HepG2 (cell line): ENCODE results near the gene ANKFY1. TPM values are rescaled to one million over a fixed set of nuclear protein-coding genes. Genes with fewer than 3 reads are reported as not detected.

ENCODE experiments used
- ATAC-seq: fragments of 200-7000 bp; cut with Tn5 transposase; 3 replicates; pipeline ENCODE4 v1.9.1; 2020; ENCODE audit warnings: mild to moderate bottlenecking, moderate library complexity
- BruUV-seq: library from RNA; stranded (reverse); fragments of 400-500 nt; replicated peaks from 2 replicates; lab custom pipeline; 2021; lab: Mats Ljungman, UMichigan
- CTCF ChIA-PET: fragments of 300-600 bp; formaldehyde crosslinking; extraction: SDS; loops from one replicate; lab custom pipeline; 2021; ENCODE audit warnings: low total read pairs, inconsistent platforms, low intra/inter-chr PET ratio; lab: Yijun Ruan, JAX
- POLR2A ChIA-PET: fragments of 350-600 bp; sonication (Branson Sonifier 250); formaldehyde crosslinking; loops from one replicate; lab custom pipeline; 2020; ENCODE audit warnings: antibody characterized with exemption, inconsistent platforms; lab: Yijun Ruan, JAX
- DNase-seq: peaks from one replicate; pipeline ENCODE4 v3.0.0-alpha.2; 2015; ENCODE audit warnings: low spot score
- FAIRE-seq: peaks from 3 replicates; lab custom pipeline; 2011; peaks lifted over from hg19 to GRCh38; lab: Jason Lieb, UNC
- H2AFZ ChIP-seq: one replicate; pipeline ENCODE4 v1.6.1; 2011; ENCODE audit warnings: low read length, inconsistent platforms
- H3K27ac ChIP-seq: fragments of 300-600 bp; 3 replicates; pipeline ENCODE4 v1.8.0; 2011; ENCODE audit warnings: mixed run types, mild to moderate bottlenecking, mixed read lengths, low read length, inconsistent platforms; ENCODE audit not compliant: insufficient read depth; ENCODE audit errors: extremely low read length
- H3K27me3 ChIP-seq, 2 experiments: fragments of 200-600 bp in 1 of 2; 2 replicates in 1 of 2; 3 replicates in 1 of 2; pipeline versions ENCODE4 v1.6.0 to v1.8.0; 2011; ENCODE audit warnings: low read length in 2 of 2, mild to moderate bottlenecking in 2 of 2, moderate library complexity in 2 of 2, inconsistent platforms in 1 of 2; ENCODE audit not compliant: insufficient read depth in 2 of 2, control insufficient read depth in 1 of 2
- H3K36me3 ChIP-seq, 2 experiments: fragments of 200-600 bp in 1 of 2; replicated peaks in 1 of 2; 2 replicates in 1 of 2; 3 replicates in 1 of 2; pipeline versions ENCODE4 v1.5.1 to v1.8.0; 2011; ENCODE audit warnings: low read length in 2 of 2, inconsistent platforms in 1 of 2; ENCODE audit not compliant: insufficient read depth in 2 of 2, control insufficient read depth in 1 of 2
- H3K4me1 ChIP-seq: 2 replicates; pipeline ENCODE4 v1.5.1; 2012; ENCODE audit warnings: low read length, inconsistent platforms; ENCODE audit not compliant: insufficient read depth
- H3K4me2 ChIP-seq: 2 replicates; pipeline ENCODE4 v1.6.0; 2011; ENCODE audit warnings: low read depth, low read length, inconsistent platforms
- H3K4me3 ChIP-seq, 3 experiments: fragments of 200-600 bp in 1 of 3; sonication (generic), shearing (Covaris generic) in 1 of 3; replicated peaks in 1 of 3; 2 replicates each; pipeline ENCODE4 v1.5.1; 2011 to 2016; ENCODE audit warnings: low read length in 3 of 3, inconsistent platforms in 2 of 3, low read depth in 2 of 3, mild to moderate bottlenecking in 2 of 3, control low read depth in 1 of 3, mixed read lengths in 1 of 3; ENCODE audit not compliant: insufficient read depth in 1 of 3
- H3K79me2 ChIP-seq: one replicate; pipeline ENCODE4 v1.6.1; 2011; ENCODE audit warnings: low read length, inconsistent platforms; ENCODE audit not compliant: insufficient read depth
- H3K9ac ChIP-seq: 2 replicates; pipeline ENCODE4 v1.6.0; 2011; ENCODE audit warnings: mild to moderate bottlenecking, low read depth, low read length, inconsistent platforms; ENCODE audit not compliant: insufficient read depth
- H3K9me3 ChIP-seq: 2 replicates; pipeline ENCODE4 v1.5.1; 2012; ENCODE audit warnings: mild to moderate bottlenecking, low read length
- H4K20me1 ChIP-seq: 2 replicates; pipeline ENCODE4 v1.6.0; 2011; ENCODE audit warnings: inconsistent platforms, mild to moderate bottlenecking, low read length, moderate library complexity; ENCODE audit not compliant: insufficient read depth
- MAFK ChIP-seq, 2 experiments: IDR thresholded peaks in 1 of 2; conservative IDR thresholded peaks in 1 of 2; 2 replicates each; pipeline ENCODE4 v1.6.1; 2011; ENCODE audit warnings: improper control_type of control experiment in 2 of 2, low read length in 2 of 2
- NFE2 ChIP-seq: sonication (generic); formaldehyde crosslinking; IDR thresholded peaks from 2 replicates; pipeline ENCODE4 v1.4.0; 2020; ENCODE audit warnings: missing genetic modification reagents
- TFDP1 ChIP-seq: IDR thresholded peaks from 2 replicates; pipeline ENCODE4 v1.6.1; 2016; ENCODE audit warnings: missing compliant biosample characterization, missing genetic modification reagents, borderline replicate concordance
- ZNF784 ChIP-seq: sonication (generic); formaldehyde crosslinking; IDR thresholded peaks from 2 replicates; pipeline ENCODE4 v1.5.1; 2020; ENCODE audit warnings: missing genetic modification reagents, mild to moderate bottlenecking, borderline replicate concordance
- WGBS: methylation state at CpG from one replicate; pipeline ENCODE4 v1.1.6; 2017; ENCODE audit warnings: low lambda C conversion rate; 5-methylcytosine and 5-hydroxymethylcytosine counted together
- in situ Hi-C: cut with HindIII; loops from 2 replicates; pipeline ENCODE4 v1.10.0; 2017; ENCODE audit warnings: low pct_unique_long_range_greater_than_20kb; ENCODE audit not compliant: extremely low pct_ligation_motif_present
- intact Hi-C: fragments of 100-400 bp; cut with micrococcal nuclease; formaldehyde crosslinking; loops from one replicate; pipeline ENCODE4 v1.10.0; 2022; ENCODE audit not compliant: unreplicated experiment
- polyA plus RNA-seq, 8 experiments: library from polyadenylated mRNA; depleted of rRNA in 3 of 8; stranded (reverse) in 7 of 8; unstranded in 1 of 8; fragments of >200 nt; fragmentation: Illumina TruSeq in 4 of 8; extraction: Trizol in 4 of 8; gene quantifications; 2 replicates each; pipeline versions ENCODE4 v1.2.1 to v1.2.3, GENCODE V29; 2011 to 2016; ENCODE audit warnings: low read depth in 4 of 8, missing spikeins in 1 of 8, mixed read lengths in 1 of 8; ENCODE audit not compliant: insufficient read depth in 1 of 8
- total RNA-seq, 5 experiments: library from RNA; depleted of rRNA; stranded (reverse); fragments of >200 nt; fragmentation: Illumina TruSeq; extraction: Trizol; gene quantifications; 2 replicates each; pipeline ENCODE4 v1.2.3, GENCODE V29; 2016; ENCODE audit warnings: low read depth in 1 of 5
- TF ChIP-seq, protein P1 (sequence below): sonication (generic); formaldehyde crosslinking; IDR thresholded peaks from 2 replicates; pipeline ENCODE4 v1.8.0; 2022; ENCODE audit warnings: mild to moderate bottlenecking, missing genetic modification reagents, moderate library complexity

ANKFY1 gene
- total and polyA plus RNA-seq, 2 of the 13 experiments (the other 11 are each of a cell fraction or from before 2014, with no cell fraction given) = 11.9 to 16.8 TPM

GRCh38 chr17:4248504-4249277 lies 15.1 kb downstream of the ANKFY1 start:
- intact Hi-C loops = loop anchor here (1.0 kb wide), 1 partner anchor 33 kb away; no protein-coding TSS in a partner anchor
- no peaks in the 10 kb centered on the region for H3K9me3 ChIP-seq
- TF ChIP-seq ZNF784 (CRISPR knock-in tag) (no peak), TFDP1 (CRISPR knock-in tag) (no peak), MAFK (conservative IDR thresholded peaks at IDR 0.05 in 1 of 2, IDR thresholded peaks at IDR 0.05 in 1 of 2; ENCODE audit: low read length in 2 of 2) (peak; percentile 8 to 52; a peak in 2 of 4 replicates), NFE2 (no peak)
- TF ChIP-seq, protein P1, sequence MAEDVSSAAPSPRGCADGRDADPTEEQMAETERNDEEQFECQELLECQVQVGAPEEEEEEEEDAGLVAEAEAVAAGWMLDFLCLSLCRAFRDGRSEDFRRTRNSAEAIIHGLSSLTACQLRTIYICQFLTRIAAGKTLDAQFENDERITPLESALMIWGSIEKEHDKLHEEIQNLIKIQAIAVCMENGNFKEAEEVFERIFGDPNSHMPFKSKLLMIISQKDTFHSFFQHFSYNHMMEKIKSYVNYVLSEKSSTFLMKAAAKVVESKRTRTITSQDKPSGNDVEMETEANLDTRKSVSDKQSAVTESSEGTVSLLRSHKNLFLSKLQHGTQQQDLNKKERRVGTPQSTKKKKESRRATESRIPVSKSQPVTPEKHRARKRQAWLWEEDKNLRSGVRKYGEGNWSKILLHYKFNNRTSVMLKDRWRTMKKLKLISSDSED (CRISPR knock-in tag) = no peak
- TF ChIP-seq, all 625 proteins: peak for 1
- no peaks in the 10 kb centered on the region for H3K27me3 ChIP-seq
- no peak overlapping the region for H3K9ac ChIP-seq
- H3K27ac ChIP-seq = peak overlapping the region; percentile 27
- H3K4me2 ChIP-seq = no peak overlapping the region
- ATAC-seq = no peak
- H4K20me1 ChIP-seq = peaks cover 3% of the 10 kb centered on the region; the same call in 1 of the 2 replicates
- no peak for DNase-seq
- WGBS = 88% methylated on average over 7 of the region's 7 CpGs
- H3K36me3 ChIP-seq = peaks cover 2 to 5% of the 10 kb centered on the region in 2 experiments; a peak in 1 of 5 replicates
- H3K4me1 ChIP-seq = peaks cover 28% of the 10 kb centered on the region
- FAIRE-seq = no peak
- CTCF ChIA-PET = interaction anchor here (1.6 kb wide), 1 partner anchor 33 kb away, joined by 7 read pairs; no protein-coding TSS in a partner anchor
- peaks cover 59% of the 10 kb centered on the region for H3K79me2 ChIP-seq
- no peak overlapping the region for H3K4me3 ChIP-seq
- BruUV-seq = no TSS peak
- POLR2A ChIA-PET = no interaction called here
- H2AFZ ChIP-seq = no peak overlapping the region
- in situ Hi-C loops = no loop called here
